ENCODE results near the gene FBLN2.

- no peak for TF ChIP-seq ZFX (CRISPR knock-in tag; IDR thresholded peaks at IDR 0.05; ENCODE audit: low read depth)
- no peak for TF ChIP-seq CENPX (CRISPR knock-in tag; IDR thresholded peaks at IDR 0.05)
- TF ChIP-seq, protein P1, sequence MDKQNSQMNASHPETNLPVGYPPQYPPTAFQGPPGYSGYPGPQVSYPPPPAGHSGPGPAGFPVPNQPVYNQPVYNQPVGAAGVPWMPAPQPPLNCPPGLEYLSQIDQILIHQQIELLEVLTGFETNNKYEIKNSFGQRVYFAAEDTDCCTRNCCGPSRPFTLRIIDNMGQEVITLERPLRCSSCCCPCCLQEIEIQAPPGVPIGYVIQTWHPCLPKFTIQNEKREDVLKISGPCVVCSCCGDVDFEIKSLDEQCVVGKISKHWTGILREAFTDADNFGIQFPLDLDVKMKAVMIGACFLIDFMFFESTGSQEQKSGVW (CRISPR knock-in tag; IDR thresholded peaks at IDR 0.05; ENCODE audit: borderline replicate concordance) = no peak
- TF ChIP-seq ZNF460 (CRISPR knock-in tag; IDR thresholded peaks at IDR 0.05; ENCODE audit: borderline replicate concordance) = no peak
- TF ChIP-seq KLF16 (CRISPR knock-in tag; IDR thresholded peaks at IDR 0.05) = no peak
- no peak for TF ChIP-seq TGIF2 (CRISPR knock-in tag; IDR thresholded peaks at IDR 0.05)
- TF ChIP-seq, protein P2, sequence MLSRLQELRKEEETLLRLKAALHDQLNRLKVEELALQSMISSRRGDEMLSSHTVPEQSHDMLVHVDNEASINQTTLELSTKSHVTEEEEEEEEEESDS (CRISPR knock-in tag; IDR thresholded peaks at IDR 0.05; ENCODE audit: borderline replicate concordance) = no peak
- TF ChIP-seq TBP (CRISPR knock-in tag; IDR thresholded peaks at IDR 0.05) = no peak
These were observed 34.1 kb upstream of the FBLN2 start for GRCh38 chr3:13514639-13515435.

Measured in HepG2 (cell line).